C1 segment of cervical spinal cord (tissue), 14 donors: ENCODE results near the gene CABP5.

ENCODE experiments used
- DNase-seq, 14 donors: peaks; one replicate each; lab custom pipeline; 2025; lab: John Stamatoyannopoulos, UW

CABP5 gene

DNA sequence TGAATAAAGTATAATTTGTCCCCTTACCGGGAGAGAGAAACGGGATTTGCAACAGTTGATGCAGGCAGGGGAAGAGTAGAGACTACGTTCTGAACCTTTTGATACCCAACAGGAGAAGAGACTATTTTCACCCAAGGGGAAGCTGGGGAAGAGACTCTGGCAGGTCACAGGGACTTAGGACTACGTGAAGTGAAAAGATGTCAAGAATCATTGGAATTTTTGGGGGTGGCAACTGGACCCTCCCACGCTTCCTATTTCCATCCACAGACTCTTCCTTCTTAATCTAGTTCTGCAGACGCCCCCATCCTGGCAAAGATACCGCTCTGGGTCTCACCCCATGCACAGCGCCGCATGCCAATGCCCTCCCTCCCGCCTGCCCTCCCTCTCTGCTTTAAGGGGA, 13.8 kb downstream of the CABP5 start:
- DNase-seq: no peak

DNA sequence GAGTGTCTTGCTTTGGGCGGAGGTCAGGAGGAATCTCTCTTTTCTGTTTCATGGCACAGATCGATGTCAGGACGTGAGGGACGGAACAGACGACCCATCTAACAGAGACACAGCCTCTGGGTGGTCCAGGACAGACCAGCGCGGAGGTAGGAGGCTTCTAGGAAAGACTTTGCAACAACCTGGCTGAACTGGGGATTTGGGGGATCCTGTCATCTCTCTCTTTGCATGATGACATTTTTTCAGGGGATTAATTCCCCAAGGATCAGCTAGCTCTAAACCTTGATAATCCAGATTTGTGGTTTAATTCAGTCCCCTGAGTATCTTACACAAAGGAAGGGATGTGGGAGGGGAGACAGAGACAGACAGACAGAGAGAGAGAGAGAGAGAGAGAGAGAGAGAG, 14.4 kb downstream of the CABP5 start:
- DNase-seq: no peak

- no peak for DNase-seq
These were observed 18.4 kb downstream of the CABP5 start for GRCh38 chr19:48025480-48025879.

DNA sequence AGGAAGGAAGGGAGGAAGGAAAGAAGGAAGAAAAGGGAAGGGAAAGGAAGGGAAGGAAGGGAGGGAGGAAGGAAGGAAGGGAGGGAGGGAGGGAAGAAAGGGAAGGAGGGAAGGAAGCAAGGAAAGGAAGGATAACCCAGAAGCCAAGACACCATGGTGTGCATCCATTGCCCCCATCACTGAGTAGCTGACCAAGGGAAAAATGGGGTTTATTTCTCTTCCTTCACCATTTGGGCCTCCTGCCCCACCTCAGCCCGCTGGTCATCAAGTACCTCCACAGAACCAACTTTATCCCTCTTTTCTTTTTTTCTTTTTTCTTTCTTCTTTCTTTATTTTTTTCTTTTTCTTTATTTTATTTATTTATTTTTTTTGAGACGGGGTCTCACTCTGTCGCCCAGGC, 20.4 kb downstream of the CABP5 start:
- no peak for DNase-seq

- no peak for DNase-seq
These were observed 20.9 kb downstream of the CABP5 start for GRCh38 chr19:48023011-48023410.

- no peak for DNase-seq
These were observed 23.2 kb downstream of the CABP5 start for GRCh38 chr19:48020686-48021085.

DNA sequence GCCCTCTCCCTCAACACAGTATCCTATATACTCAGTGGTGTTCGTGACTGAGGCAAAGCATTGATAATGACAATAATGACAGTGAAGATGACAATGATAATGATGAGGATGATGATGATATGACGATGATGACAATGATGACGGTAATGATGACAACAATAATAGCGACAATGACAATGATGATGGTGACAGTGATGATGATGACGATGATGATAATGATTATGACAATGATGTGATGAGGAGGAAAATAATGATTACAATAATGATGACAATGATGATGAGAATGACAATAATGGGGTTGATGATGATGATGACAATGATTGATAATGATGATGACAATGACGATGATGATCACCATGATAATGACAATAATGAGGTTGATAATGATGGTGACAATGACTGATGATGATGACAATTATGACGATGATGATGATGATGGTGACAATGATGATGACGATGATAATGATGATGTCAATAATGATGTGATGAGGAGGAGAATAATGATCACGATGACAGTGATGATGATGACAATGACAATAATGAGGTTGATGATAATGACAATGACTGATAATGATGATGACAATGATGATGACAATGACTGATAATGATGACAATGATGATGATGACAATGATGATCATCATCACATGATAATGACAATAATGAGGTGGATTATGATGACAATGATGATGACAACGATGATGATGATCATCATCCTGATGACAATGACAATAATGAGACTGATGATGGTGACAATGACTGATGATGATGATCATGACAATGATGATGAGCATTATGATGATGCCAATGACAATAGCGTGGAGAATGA, 32.7 kb downstream of the CABP5 start:
- no peak for DNase-seq

DNA sequence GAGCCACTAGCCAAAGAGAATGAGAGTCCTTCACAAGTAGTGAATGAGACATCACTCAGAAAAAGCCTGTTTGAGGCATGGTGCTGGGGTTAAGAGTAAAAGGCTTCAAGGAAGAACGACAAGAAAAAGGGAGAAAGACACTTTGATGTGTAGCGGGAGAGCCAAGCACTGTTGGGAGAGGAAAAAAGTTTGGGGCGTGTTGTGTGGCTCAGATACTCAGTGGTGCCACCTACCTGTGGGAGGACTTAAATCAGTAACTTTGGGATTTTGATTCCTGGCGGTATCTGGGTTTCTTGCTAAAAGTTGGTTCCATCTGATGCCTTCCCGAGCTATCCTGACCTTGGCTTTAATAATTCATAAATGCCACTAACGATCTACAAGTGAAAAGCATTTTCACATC, 37.1 kb downstream of the CABP5 start:
- no peak for DNase-seq

- no peak for DNase-seq
These were observed 39.6 kb downstream of the CABP5 start for GRCh38 chr19:48004236-48004635.

DNA sequence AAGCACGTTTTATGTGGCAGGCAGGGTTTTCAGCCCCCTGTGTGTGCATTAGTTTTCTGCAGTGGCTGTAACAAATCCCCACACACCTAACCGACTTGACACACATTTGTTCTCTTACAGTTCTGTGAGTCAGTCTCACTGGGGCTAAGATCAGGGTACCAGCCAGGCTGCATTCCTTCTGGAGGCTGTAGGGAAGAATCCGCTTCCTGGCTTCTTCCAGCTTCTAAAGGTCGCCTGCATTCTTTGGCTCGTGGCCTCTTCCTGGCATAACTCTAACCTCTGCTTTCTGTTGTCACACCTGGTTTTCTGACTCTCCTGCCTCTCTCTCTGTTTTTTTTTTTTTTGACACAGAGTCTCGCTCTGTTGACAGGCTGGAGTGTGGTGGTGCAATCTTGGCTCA, 43.0 kb downstream of the CABP5 start:
- DNase-seq: no peak

DNA sequence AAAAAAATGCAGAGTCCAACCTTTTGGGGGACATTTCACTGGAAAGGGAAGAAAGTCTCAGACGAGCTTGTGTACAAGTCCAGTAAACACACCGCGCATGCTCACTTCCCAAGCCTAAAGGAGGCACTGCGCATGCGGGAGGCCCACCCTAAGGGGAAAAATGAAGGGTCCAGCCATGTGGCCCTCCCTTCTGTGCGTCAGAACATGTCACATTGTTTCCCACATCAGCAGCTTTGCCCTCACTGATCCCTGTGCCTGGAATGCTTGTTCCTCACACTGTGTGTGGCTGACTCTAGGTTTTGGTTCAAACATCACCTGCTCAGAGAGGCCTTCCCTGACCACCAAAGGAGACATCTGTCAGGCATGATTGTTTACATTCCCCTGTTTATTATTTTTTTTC, 45.1 kb downstream of the CABP5 start:
- no peak for DNase-seq

DNA sequence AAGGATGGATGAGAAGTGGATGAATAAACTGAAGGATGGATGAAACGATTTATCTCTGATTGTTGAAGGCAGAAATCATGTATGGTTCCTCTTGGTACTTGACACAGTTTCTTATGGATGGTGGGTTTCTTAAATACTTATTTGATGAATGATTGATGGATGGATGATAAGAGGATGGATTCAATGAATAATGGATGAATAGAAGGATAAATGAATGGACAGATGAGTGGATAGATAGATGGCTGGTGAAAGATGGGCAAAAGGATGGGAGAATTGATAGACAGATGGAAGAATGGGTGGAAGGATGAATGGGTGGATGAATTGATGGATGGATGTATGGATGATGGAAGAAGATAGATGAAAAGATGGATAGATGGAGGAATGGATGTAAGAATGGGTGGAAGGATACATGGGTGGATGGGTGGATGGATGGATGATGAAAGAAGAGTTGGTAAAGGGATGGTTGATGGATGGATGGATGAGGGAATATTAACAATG, 47.6 kb downstream of the CABP5 start:
- no peak for DNase-seq

GRCh38 chr19:47994209-47994802, 49.6 kb downstream of the CABP5 start, which contains the start of gene ELSPBP1:
Gene ELSPBP1 (plus strand): TSS chr19:47994632. CDS start chr19:48008668, 14,036 bp downstream.
- no peak for DNase-seq

DNA sequence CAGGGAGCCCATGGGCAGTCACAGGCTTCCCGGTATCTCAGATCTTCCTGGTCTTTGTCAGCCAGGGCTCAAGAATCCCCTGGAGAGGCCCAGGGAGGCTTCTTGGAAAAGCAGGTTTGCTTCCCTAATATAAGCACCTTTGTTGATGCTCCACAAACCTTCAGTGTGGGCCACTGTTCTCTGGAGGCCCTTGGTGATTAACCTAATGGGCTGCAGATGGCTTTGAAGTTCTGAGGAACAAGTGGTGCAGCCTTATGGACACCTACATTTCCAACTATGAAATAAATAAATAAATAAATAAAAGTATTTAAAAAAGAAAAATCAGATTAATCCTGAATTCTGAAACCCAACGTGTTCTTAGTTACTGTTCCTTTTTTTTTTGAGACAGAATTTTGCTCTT, 51.8 kb downstream of the CABP5 start, which contains the start of gene BSPH1:
TSS of gene BSPH1 (minus strand) at position 101 of the 400 bp plus-strand sequence. CDS start at position 12, 89 bp downstream.
- no peak for DNase-seq

DNA sequence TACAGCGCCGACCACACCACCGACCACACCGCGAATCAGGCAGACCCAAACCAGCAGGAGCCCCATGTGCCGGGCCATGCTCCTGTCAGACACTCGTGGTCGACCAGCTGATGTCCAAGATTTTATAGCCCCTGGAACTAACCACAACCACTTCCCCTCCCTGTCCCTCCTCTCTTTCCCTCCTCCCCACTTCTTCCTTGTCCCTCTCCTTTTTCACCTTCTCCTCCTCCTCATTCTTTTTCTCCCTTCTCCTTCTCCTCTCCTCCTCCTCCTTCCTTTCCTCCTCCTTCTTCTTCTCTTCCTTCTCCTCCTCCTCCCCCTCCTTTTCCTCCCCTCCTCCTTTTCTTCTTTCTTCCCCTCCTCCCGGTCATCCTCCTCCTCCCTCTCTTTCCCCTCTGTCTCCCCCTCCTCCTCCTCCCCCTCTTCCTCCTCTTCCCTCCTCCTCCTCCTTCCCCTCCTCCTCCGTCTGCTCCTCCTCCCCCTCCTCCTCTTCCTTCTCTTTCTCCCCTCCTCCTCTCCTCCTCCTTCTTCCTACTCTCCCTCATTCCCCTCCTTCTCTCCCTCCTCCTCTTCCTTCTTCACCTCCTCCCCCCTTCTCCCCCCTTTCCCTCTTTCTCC, 52.6 kb downstream of the CABP5 start:
- DNase-seq: no peak
